Eye (tissue), 1 donor: ENCODE data around the gene EGFR.

ENCODE experiments used
- DNase-seq: peaks from one replicate; pipeline ENCODE4 v3.0.0-alpha.2; 2015

EGFR gene

DNA sequence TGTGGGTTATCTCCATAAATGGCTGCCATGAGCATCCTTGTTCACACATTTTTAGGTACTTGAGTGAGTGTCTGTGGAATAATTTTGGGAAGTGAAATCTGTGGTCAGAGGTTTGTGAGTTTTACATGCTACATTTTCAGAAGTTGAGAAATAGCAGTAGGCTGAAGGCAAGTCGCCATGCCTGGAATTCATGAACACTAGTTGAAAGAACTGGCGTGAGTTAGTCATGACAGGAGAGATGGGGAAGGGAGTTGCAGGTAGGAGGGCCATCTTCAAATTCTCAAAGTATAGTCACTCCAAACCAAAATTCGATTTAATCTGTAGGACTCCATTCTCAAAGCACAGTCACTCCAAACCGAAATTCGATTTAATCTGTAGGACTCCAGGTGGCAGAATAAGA is 89.6 kb downstream of the EGFR start:
- no peak for DNase-seq

DNA sequence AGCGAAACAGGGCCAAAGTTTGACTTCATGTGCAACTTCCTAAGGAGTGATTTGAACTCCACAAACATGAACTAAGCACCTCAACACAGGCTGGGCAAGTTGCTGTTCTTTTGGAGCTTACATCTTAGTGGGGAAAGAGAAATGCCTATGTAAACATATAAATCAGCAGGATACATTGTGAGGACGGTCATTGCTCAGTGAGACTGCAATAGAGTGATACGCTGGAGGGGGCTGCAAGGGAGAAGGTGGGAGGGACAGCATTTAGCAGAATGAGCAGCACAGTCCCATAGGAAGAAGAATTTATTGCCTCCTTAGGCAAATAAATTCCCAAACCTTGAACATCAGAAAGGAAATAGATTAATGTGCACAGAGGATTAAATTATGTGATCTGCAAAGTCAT is 90.0 kb downstream of the EGFR start:
- DNase-seq: no peak

DNA sequence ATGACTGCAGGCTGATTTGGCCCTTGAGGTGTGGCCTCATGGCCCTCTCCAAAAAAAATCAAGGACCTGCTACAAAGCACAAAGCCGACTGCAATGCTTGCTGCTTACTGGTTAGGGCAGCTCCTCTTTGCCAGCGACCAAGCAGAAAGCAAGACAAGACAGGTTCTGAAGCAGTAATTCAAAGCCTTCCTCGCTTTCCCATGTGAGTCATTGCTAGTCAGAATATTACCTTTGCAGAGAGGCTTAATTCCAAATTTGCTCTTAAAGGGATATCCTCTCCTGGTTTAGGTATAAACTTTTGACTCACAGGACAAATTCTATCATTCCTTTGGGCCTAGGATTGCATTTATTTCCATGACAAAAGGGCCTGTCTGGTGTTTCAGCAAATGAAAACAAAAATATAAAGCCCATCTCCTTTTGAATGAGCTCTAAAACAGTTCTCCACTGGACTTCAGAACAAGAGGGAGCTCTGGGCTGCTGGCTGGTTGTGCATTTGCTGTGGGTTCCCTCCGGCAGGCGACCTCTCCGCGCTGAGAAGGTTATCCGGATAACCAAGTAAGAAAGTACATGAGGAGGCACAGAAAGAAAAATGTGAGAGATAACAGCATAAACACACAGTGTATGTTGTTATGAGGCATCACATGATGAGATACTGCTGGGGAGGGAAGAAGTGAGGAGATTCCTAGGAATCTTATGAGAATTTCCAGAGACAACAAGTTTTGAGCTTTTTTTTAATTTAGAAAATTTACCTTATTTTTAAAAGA is 90.8 kb downstream of the EGFR start:
- no peak for DNase-seq

DNA sequence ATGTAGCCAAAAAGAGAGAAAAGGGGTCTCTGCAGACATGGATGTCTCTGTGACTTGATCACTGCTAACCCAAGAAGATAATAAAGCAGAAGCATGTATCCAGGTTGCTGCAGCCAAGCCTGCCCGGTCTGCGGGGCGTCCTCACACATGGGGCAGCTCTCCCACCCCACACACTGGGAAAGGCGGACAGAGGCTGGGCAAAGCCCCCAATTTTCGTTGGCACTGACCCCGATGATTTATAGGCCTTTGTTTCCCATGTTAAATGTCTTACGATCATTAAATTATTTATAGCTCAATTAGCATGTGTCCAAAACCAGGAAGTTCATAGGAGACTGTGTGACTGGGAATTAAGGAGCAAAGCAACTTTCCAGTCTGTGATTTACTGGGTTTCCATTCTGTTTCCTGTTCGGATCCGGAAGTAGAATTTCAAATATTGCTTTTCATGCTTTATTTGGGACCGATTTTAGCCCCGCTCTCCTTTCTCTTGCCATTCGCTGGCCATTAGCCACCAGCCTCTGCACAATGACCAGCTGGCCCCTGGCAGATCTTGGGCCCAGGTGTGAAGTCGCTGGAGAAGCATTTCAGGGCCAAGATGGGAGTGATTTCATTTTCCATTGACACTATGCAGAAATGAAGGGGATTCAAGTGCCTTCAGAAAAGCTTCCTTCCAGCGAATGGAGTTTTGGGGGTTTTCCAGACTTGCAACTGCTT is 91.6 kb downstream of the EGFR start:
- DNase-seq: no peak

DNA sequence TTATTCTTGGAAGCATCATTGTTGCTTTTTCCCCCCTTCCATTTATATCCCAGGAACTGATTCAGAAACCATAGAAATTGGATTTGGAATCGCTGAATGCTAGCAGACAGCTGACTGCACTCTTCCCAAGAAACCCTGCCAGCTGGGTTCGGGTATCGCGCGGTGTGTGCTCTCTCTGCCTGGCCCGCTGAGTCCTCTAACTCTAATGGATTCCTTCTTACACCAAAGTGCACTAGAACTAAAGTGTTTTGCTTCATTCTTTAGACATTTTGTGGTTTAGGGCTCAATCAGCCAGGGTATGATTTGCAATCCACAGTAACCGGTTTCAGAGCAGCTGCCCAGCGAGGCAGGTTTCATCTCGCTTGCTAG is 92.2 kb downstream of the EGFR start:
- peak; percentile 73 for DNase-seq

DNA sequence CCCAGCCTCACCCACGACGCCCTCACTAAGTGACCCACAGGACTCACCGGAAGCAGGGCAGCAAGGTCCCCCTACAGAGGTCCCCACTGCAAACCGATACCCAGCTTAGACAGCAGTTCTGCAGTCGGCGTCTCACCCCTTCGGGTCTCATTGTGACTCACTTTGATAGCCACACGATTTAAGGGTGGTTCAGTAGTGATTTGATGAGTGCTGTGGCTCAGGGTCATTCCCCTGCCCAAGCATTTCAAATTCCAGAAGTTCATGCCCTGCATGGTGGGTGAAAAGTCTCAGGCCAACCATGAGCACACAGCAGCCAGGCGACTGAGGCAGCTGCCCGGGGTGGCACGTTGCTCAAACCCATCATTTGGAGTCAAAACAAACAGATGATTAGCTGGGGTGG is 93.2 kb downstream of the EGFR start:
- DNase-seq: no peak

DNA sequence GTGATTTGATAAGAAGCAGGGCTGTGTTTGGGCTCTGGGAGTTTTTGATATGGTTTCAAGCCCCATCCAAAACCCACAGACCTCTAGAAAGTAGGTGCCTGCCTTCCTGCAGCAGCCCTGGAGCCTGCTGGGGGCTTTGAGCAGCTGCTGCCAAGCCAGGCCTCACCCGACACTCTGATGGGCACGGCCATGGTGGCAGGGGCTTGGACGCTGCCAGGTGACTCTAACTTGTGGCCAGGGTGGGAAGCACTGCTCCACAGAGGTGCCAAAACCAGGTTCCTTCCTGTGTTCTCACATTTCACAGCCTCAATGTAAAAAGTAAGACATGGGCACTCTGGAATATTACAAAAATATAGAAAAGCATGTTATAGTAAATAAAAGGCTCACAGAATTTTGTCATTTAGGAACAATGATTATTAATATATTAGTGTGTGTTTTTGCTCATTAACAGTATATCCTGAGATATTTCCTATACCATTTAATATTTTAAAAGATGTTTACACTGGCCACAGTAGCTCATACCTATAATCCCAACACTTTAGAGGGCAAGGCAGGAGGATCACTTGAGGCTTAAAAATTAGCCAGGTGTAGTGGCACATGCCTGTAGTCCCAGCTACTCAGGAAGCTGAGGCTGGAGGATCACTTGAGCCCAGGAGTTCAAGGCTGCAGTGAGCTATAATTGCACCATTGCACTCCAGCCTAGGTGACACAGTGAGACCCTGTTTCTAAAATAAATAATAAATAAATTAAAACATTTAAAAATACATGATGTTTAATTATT is 95.1 kb downstream of the EGFR start:
- DNase-seq: no peak

DNA sequence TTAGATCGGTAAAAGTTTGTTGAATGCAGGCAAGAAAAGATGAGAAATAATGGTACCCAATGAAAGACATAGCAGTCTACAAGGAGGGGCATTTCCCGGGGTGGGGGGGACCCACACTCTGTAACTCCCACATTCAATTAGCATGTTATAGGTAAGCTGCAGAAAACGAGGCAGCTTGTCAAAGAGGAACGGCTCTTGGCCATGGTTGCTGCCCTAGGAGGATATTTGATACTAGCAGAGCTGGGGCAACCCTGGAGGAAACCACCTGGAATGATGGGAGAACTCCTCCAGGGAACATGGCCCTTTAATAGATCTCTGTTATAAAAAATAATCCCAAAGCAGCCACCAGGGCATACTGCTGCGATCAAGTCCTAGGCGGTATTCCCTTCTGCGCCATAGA is 98.5 kb downstream of the EGFR start:
- DNase-seq: no peak

DNA sequence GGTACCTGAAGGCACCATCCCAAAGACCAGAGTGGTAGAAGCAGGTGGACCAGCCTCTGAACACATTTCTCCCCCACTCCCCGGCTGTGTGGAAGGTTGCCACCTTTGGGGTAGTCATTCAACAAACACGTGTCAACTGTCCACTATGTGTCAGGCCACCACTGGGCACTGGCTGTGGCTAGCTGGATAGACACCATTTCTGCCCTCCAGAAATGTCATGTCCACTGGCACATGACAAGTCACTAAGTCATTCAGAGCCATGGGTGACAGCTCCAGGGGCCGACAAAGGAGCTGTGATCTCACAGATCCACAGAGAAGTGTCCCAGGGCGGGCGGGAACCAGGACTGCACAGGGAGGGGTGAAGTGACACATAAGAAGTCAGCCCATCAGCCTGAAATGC is 99.6 kb downstream of the EGFR start:
- DNase-seq: no peak

DNA sequence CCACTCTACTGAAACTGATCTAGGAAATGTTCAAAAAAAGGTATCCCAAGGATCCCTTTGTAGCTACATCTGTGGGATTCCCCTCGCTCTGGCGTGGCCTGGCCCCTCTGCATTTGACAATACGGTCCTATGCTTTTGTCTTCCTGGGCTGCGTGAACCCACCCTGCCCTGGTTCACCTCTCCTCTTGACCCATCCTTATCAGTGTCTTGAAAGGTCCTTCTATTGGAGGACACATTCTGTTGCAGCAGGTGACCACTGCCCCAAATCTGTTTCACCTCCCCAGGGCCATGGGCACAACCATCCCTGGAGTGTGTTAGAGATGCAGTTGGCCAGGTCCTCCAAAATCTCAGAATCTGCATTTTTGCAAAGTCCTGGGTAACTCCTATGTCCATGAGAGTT is 100.8 kb downstream of the EGFR start:
- DNase-seq: no peak

DNA sequence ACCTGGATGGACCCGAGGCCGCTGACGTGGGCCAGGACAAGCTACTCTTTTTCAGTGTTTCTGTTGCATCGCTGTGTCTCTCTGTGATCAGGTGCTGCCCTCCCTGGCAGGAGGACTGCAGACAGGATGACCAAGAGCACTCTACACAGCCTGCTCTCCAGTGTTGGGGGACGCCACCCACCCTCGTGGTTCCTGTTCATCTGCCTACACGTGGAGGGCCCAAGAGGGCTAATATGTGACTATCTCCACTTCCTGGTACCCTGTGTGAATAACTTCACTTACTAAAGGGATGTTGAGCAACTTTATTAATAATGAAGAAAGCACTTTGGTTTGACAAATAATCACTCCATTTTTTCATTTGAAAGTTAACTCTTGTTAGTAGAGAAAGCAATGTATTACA is 101.3 kb downstream of the EGFR start:
- no peak for DNase-seq

DNA sequence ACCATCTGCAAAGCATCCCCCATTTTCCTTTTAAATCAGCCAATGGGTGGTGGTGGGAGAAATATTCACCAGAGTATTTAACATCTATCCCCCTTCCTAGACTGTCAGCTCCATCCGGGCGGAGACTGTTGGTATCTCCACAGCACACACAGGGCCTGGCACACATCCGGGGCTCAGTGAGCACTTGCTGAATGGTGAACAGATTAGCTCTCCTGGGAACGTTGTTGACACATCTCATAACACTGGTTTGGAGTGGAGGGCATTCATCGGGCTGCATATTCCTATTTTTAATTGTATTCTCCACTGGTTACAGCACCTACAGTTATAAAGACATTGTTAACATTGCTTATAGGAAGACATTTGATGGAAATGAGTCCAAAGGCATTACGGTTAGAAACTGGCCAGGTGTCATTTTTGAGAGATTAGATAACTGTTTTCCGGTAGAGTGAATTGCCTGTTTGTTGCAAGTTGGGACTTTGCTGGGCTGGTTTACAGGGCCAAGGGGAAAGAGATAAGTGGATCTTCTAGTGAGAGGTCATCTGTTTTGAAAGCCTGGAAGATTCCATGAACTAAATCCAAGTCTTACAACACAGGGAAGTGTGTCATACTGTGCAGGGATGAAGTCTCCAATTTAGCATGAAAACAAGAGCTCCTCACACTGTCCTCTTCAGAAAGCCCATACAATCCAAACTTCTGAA is 101.8 kb downstream of the EGFR start:
- DNase-seq: no peak

DNA sequence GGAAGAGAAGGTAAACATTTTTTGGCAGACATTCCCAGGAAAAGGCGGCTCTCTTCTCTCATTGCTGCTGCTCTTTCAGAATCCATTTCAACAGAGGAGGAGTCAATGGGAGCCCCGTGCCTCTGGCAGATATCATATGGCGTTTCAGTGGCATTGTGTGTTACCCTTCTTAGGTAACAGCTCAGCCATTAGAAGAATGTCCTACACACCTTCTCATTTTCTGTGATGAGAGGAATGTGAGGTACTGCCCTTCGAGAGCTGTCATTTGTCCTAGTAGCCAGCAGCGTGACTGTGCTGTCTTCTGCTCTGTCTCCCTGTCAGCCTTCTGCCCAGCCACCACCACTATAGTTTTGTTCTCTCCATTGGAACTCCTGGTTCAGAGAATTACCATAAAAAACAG is 102.4 kb downstream of the EGFR start:
- DNase-seq: no peak

DNA sequence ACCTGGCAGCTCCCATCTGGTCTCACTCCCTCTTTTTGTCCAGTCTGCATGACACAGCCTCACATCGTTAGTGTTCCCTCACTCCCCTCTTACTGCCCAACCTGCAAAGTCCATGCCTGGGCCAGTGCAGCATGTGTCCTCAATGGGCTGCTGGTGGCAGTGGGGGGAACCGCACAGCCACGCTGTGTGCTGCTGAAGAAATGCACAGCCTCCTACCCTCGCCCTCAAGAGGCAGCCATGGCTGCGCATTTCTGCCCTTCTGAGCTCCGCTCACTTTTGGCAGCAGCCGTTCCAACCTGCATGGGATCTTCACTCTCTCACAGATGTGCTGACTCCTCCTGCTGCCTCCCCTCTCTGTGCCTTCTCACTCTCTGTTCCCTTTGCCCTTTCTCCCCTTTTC is 103.4 kb downstream of the EGFR start:
- no peak for DNase-seq

DNA sequence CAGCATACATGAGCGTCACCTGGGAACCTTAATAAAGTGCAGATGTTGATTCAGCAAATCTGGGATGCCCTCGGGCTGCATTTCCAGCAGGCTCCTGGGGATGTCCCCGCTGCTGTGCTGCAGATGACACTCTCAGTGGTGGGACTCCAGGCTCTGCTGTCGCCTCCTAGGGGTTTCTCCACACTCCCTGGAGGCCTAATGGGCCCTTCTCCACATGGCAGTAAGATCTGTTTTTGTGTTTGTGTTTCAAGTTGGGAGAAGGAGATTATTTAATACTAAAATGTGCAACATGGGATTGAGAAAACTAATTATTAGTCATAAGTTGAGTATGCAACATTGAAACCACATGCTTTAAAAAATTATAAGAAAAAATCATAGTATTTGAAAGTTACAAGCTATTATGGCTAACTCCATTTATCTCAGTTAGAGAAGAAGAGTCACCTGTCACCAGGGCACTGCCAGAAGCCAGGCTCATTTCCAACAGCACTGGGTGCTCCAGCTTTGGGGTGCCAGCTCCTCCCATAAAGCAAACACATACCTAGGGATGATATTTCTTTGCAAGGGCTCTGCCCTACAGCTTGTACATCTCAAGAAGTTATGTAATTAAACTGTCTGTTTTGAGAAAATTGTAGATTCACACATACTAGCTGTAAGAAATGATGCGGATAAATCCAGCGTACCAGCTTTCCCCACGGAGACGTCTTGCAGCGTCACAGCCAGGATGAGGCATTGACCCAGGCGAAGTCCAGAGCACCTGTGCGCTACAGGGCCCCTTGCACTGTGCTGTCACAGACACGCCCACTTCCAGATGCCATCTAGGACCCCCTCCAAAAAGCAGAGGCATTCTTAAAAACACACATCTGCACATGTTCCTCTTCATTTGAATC is 106.4 kb downstream of the EGFR start:
- no peak for DNase-seq

DNA sequence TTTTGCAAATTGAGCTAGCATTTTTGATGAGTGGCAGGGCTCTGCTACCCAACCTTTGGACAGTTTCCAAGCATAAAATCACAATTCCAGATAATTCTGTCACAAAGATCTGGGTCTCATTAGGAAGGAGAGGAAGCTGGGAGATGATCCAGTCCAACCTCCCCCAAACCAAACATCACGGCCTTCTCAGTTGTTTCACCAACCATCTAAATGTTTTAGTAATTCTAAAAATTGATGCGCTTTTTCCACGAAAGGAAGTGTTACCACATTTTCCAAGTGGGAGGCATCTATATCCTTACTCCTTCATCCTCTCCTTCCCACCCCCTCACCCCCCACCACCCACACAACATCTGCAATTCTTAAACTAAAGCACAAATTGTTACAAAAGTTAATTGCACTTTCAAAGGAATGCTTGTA is 108.3 kb downstream of the EGFR start:
- DNase-seq: no peak

DNA sequence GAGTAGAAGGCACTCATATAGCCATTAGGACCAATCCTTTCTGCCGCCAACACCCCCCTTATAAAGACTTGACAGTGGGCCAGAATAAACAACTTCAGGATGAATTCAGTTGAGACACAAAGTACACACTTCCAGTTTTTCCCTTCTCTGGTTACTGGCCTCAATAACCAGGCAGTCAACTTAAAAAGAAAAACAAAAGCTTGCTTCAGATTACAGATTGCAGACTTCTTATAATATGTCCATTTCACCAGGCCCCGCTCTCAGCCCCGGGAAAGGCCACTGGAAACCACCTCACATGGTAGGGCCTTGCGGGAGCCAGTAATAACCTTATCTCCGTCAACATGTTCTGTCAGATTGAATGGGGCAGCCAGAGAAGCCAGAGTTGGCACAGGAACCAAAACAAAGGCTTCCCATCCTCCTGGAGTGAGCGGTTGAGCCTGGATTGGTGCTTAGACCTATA is 108.8 kb downstream of the EGFR start:
- peak; percentile 63 for DNase-seq

DNA sequence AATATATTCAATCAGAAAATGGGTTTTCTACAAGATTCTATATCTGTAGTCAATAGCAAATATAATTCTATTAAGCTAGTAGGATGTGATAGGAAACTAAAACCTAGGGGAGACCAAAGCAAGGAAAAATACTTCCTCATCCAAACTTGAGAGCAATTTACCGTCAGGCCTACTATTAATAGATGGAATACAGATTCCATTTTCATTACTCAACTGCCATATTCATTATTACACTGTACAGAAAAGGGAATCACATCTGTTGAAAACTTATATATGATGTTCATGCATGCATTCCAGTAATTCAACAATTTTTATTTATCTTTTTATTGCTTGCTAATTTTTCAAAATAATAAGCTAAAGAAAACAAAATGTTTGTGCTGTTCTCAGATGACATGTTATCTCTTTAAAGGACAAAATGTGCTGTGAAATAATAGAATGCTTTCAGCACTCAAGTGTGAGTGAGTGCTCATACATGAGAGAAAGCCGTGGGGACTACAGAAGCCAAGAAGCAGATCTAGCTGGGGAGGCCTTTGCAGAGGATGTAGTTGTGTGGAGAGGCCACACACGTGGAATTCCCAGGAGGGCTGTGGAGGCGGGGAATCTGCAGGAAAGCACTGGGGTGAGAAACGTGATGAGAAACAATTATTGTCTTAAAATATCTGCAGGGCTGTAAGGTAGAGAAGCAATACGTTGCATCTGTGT is 110.0 kb downstream of the EGFR start:
- peak; percentile 87 for DNase-seq

DNA sequence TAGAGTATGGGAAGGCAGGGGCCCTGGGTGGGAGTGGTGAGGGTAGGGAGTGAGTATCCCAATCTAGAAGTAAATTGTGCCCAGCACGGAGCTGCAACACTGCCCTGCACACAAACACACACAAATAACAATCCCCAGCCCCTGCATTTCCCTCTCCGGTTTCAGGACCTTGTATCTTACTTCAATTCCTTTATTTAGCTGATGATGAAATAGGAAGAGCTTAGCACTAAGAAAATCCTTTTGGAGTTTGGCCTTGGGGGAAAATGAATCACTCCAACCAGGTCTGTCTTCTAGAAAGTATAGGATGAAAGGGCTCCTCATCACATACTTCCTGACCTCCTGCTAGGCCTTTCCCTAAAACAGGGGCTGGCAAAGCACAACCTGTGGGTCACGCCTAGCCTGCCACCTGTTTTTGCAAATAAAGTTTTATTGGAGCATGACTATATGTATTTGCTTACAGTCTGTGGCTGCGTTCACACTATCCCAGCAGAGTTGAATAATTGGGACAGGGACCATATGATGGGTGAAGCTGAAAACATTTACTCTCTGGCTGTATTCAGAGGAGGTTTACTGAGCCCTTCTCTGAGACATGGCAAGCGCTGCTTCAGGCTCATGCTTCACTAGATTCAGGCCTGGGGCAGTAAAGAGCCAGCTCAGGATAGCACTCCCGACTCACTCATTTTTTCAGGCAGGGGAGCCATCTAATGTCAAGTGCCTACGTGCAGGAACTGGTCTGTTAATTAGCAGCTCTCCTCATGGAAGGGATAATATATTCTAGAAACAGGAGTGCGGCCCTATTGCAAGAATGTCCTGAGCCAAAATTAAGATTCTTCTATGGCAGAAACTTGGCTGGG is 111.0 kb downstream of the EGFR start:
- DNase-seq: peak; percentile 84

DNA sequence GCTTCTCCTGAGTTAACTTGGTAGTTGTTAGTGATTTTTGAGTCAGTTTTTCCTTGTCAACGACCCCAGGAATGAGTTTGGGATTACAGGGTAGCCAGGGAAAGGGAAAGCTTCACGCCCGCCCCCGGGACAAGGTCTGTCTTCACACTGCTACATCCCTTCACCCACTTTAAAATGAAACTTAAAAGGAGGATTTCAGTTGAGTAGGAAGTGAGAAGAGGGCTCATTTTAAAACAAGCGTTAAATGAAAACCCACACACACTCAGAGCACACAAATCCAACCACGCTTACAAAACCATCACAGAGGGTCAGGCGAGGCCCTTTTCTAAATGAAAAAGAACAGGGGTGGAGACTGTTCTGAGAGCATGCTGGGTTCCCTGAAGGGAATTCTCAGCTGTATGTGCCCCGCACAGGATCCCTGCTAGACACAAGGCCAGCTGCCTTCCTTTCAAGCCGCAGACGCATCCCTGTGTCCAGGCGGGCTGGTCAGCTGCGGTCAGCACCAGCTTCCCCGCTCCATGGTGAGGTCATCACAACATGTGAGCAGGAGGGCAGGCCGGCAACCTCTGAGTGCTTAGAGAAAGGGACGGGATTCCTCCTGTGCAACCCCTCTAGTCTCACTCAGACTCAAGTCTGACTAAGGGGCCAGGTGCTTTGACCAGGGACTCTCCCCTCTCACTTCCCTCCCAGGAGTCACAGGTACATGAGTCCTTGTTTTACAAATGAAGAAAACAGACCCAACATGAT is 111.8 kb downstream of the EGFR start:
- DNase-seq: peak; percentile 76
